ENCODE measurements around the gene DPF1.

GRCh38 chr19:38203197-38203596 lies 20.8 kb downstream of the DPF1 start:
- TF ChIP-seq POLR2A (IDR thresholded peaks at IDR 0.05): no peak
- no peak for TF ChIP-seq CTCF (IDR thresholded peaks at IDR 0.05)
- TF ChIP-seq POLR2AphosphoS5 (IDR thresholded peaks at IDR 0.05): no peak
